ENCODE results near the gene AK1.

The AK1 gene

GRCh38 chr9:127893392-127893791, 15.9 kb upstream of the AK1 start:
- peaks cover 15% of the 10 kb centered on the region for H3K4me1 ChIP-seq (ENCODE audit: insufficient read depth, low read length, severe bottlenecking)
- H3F3A ChIP-seq (ENCODE audit: insufficient read depth, low read length): no peaks in the 10 kb centered on the region; the same call in 1 of the 2 replicates
- no peaks in the 10 kb centered on the region for H4K20me1 ChIP-seq (ENCODE audit: insufficient read depth, low read length)
- no peak overlapping the region for H3K4me3 ChIP-seq (ENCODE audit: low read depth, low read length, poor library complexity, severe bottlenecking)
- H3K79me2 ChIP-seq (ENCODE audit: insufficient read depth, low read length): no peaks in the 10 kb centered on the region
- peaks cover 8% of the 10 kb centered on the region; the same call in 1 of the 2 replicates for H3K9me3 ChIP-seq (ENCODE audit: low read length)
- no peaks in the 10 kb centered on the region for H3K27me3 ChIP-seq (ENCODE audit: insufficient read depth, low read length)
- no peak overlapping the region for H3K9ac ChIP-seq (ENCODE audit: low read length)
- TF ChIP-seq CTCF (IDR thresholded peaks at IDR 0.05; ENCODE audit: low read length): no peak
- no peak overlapping the region for H3K27ac ChIP-seq (ENCODE audit: low read depth, low read length, poor library complexity, severe bottlenecking)
- H3K36me3 ChIP-seq (ENCODE audit: insufficient read depth, low read length): peaks cover 74% of the 10 kb centered on the region
- H2AFZ ChIP-seq (ENCODE audit: low read length): no peak overlapping the region
- H3K4me2 ChIP-seq (ENCODE audit: low read length): no peak overlapping the region
- H3K9me2 ChIP-seq (ENCODE audit: low read depth, low read length): no peaks in the 10 kb centered on the region

- Histone ChIP-seq H3F3A (ENCODE audit: insufficient read depth, low read length) (no peaks in the 10 kb centered on the region; the same call in 1 of the 2 replicates), H3K27ac (ENCODE audit: low read depth, low read length, poor library complexity, severe bottlenecking) (no peak overlapping the region), H4K20me1 (ENCODE audit: insufficient read depth, low read length) (no peaks in the 10 kb centered on the region), H3K9me3 (ENCODE audit: low read length) (peaks cover 8% of the 10 kb centered on the region; the same call in 1 of the 2 replicates), H3K9ac (ENCODE audit: low read length) (no peak overlapping the region), H3K9me2 (ENCODE audit: low read depth, low read length) (no peaks in the 10 kb centered on the region), H2AFZ (ENCODE audit: low read length) (no peak overlapping the region), H3K36me3 (ENCODE audit: insufficient read depth, low read length) (peaks cover 76% of the 10 kb centered on the region), H3K4me1 (ENCODE audit: insufficient read depth, low read length, severe bottlenecking) (peaks cover 12% of the 10 kb centered on the region), H3K4me2 (ENCODE audit: low read length) (no peak overlapping the region), H3K4me3 (ENCODE audit: low read depth, low read length, poor library complexity, severe bottlenecking) (no peak overlapping the region), H3K27me3 (ENCODE audit: insufficient read depth, low read length) (no peaks in the 10 kb centered on the region), H3K79me2 (ENCODE audit: insufficient read depth, low read length) (no peaks in the 10 kb centered on the region)
- TF ChIP-seq CTCF (IDR thresholded peaks at IDR 0.05; ENCODE audit: low read length) (no peak), EZH2 (IDR thresholded peaks at IDR 0.05; ENCODE audit: borderline replicate concordance, low read length) (no peak)
Measured at GRCh38 chr9:127892831-127893230, 15.4 kb upstream of the AK1 start.

- H3K9me2 ChIP-seq (ENCODE audit: low read depth, low read length): no peaks in the 10 kb centered on the region
- TF ChIP-seq CTCF (IDR thresholded peaks at IDR 0.05; ENCODE audit: low read length) (no peak), EZH2 (IDR thresholded peaks at IDR 0.05; ENCODE audit: borderline replicate concordance, low read length) (no peak)
- no peak overlapping the region for H3K27ac ChIP-seq (ENCODE audit: low read depth, low read length, poor library complexity, severe bottlenecking)
- peaks cover 8% of the 10 kb centered on the region; the same call in 1 of the 2 replicates for H3K9me3 ChIP-seq (ENCODE audit: low read length)
- no peak overlapping the region for H3K9ac ChIP-seq (ENCODE audit: low read length)
- H3K36me3 ChIP-seq (ENCODE audit: insufficient read depth, low read length): peaks cover 74% of the 10 kb centered on the region
- no peaks in the 10 kb centered on the region for H4K20me1 ChIP-seq (ENCODE audit: insufficient read depth, low read length)
- H3K79me2 ChIP-seq (ENCODE audit: insufficient read depth, low read length): no peaks in the 10 kb centered on the region
- no peaks in the 10 kb centered on the region for H3K27me3 ChIP-seq (ENCODE audit: insufficient read depth, low read length)
- H3F3A ChIP-seq (ENCODE audit: insufficient read depth, low read length): no peaks in the 10 kb centered on the region; the same call in 1 of the 2 replicates
- H3K4me1 ChIP-seq (ENCODE audit: insufficient read depth, low read length, severe bottlenecking): peaks cover 14% of the 10 kb centered on the region
- no peak overlapping the region for H3K4me2 ChIP-seq (ENCODE audit: low read length)
- no peak overlapping the region for H3K4me3 ChIP-seq (ENCODE audit: low read depth, low read length, poor library complexity, severe bottlenecking)
- no peak overlapping the region for H2AFZ ChIP-seq (ENCODE audit: low read length)
Measured at GRCh38 chr9:127890053-127890452, 12.6 kb upstream of the AK1 start.

Data from OCI-LY1 (cell line).